Activated CD8-positive, alpha-beta memory T cell treated with anti-CD3 and anti-CD28 coated beads for 24 hours (primary cell): ENCODE measurements around the gene LEFTY1.

Experiments
- DNase-seq: peaks from one replicate; pipeline ENCODE4 v3.0.0-alpha.2; 2020

LEFTY1 gene

DNA sequence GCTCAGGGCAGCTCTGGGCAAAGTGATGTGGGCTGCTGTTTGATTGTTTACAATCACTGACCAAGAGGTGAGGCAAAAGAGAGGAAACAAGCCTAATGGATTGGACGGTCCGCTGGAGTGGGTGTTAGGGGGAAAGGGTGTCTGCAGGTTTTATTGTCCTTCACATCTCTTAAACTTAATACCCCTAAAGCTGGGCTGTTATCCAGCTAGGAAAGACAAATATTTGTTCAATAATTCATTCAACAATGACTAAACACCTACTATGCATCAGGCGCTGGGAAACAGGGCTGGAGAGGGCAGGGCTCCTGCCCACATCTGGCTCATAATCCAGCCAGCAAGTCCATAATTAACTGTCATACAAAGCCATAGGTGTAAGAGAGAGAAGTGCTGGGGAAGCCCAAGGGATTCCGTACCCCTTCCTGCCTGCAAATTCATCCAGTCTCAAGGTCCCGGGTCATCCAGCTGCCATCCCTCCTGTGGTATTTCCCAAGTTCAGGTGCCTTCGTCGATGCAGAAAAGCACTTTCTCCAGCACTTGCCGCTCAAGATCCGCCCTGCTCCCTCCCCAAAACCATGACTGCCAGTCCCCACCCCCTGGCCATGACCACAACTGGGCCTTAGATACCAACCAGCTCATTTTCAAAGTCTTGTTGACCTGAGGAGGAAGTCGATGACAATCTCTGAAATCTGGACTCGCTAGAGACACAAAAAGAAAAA, 17.4 kb downstream of the LEFTY1 start:
- no peak for DNase-seq

DNA sequence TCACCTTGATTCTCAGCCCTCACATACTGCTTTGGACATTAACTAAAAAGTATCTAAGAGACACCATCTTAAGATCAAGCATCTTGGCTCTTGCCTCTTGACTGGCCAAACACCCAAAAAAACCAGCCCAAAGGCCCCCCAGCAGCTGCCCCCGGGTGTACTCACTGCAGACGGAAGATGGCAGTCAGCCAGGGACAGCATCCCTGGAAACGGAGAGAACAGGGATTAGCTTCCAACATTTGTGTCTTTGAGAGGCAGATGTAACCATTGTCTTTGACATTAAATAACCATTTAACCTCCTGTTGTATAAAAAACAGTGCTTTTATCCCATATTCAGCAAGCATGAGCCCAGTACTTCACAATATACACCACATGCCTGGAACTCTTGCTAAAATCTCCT, 18.0 kb downstream of the LEFTY1 start:
- DNase-seq: no peak

DNA sequence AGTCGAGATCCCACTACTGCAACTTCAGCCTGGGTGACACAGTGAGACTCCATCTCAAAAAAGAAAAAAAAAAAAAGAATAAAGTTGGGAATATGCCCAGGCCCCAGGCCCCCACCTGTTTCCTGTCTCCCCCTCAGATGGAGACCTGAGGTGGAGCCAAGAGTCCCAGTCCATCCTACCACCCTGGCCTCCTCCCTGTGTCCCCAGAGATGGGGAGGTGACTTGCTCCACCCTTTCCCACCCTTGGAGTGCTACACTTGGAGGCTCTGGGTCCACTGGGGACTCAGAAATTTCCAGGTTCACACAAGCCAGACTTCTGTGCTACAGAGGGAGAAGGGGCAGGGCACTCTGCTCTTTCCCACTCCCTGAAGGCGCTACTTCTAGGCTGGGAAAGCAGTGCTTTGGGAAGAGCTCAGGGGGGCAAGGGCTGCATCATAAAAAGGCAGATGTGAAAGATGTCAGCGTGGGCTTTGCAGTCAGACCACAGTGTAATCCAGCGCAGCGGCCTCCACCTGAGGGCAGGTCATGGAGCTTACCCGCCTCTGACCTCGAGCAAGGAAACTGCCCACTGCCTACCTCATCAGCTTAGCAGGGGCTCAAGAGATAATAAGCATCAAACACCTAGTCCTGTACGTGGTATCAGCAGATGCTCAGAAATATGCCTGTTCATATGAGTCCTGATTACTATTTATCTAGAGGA, 20.2 kb downstream of the LEFTY1 start:
- no peak for DNase-seq

DNA sequence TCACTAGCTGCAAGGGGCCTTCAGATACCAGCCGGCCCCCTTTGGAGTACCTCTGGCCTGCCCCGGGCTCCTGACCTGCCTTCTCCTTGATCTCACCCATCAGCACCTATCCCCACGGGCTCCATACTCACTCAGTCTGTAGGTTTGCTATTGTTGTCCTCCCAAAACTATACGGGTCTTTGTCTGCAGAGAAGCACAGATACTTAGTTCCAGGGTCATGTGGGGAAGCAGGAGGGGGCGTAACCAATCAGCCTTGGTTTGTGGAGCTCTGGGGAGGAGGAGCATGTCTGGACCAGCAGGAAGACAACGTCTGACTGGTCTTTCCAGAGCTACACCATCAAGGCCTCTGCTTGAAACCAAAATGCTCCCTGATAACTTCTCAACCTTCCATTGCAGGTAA, 22.0 kb downstream of the LEFTY1 start:
- DNase-seq: no peak

DNA sequence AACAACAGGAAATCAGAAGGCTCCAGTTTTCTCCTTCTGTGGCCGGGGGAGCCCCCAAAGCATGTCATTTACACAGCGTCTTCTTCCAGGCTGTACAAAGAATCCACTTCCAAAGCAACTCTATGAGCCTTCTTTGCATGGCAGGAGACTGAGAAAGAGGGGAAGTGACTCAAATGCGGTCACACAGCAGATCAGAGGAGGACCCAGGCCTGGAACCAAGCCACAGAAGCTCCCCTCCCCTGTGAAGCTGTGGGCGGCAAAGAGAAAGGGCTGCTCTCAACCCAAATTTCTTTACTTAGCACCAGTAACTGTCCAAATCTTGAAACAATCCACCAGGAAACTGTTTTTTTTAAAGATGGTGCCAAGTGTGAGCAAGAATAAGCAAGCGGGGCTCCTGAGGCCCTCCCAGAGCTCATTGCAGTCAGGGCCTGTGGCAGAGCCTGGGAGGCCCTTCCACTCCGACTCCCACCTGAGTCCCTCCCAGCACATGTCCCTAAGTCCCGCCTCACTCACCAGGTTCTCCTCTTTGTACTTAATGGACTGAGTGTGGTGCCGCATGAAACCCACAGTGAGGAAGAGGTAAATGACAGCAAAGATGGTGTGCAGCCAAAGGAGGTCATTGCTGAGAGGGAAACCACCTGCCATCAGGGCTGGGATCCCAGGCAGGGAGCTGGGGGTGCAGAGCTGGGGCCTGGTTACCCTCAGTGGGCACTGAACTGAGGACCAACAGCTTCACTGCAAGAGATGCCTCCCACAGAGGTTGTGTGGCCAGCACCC, 22.7 kb downstream of the LEFTY1 start:
- peak; percentile 80 for DNase-seq

DNA sequence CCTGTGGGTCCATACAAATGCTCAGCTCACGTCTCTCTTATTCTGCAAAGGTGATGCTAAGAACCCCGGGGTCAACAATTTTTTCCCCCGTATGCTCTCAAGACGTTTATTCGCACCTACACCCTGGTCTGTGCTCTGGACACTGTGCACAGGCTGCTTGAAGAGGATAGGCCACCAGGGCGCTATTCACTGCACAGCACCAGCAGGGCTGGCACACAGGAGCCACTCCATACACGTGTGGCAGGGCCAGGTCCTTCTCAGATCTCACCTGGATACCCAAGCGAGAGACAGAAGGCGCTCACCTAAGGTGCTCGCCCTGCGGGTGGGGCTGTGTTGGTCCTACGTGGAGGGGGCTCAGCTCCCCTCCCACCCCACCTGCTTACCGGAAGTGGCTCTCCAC, 23.4 kb downstream of the LEFTY1 start:
- DNase-seq: no peak

DNA sequence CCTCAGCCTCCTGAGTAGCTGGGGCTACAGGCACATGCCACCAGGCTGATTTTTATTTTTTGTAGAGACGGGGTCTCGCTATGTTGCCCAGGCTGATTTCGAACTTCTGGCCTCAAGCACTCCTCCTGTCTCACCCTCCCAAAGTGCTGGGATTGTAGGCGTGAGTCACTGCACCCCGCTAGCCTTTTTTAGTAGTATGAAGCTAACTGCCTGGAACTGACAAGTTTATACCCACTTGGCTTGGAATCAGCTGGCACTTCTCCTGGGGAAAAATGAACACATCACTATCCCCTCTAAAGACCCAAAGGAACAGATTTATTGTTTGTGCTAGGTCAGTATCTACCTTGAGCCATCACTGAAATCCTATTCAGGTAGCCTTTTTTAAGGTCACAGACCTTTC, 25.8 kb downstream of the LEFTY1 start:
- no peak for DNase-seq

DNA sequence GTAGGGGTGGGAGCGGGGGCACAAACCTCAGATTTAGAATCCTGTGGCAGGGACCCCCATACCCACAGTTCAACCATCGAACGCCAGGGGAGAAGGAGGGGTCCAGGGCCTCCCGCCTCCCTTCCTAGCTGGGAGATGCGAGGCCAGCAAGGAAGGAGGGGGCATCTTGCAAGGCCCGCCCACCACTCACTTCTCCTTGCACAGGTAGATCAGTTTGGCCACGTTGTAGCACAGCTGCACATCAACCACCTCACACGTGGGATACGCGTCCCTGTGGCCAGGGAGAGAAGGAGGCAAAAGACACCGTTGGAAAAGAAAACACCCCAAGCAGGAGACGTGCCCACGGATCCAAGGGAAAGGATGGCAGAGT, 26.4 kb downstream of the LEFTY1 start:
- DNase-seq: no peak

DNA sequence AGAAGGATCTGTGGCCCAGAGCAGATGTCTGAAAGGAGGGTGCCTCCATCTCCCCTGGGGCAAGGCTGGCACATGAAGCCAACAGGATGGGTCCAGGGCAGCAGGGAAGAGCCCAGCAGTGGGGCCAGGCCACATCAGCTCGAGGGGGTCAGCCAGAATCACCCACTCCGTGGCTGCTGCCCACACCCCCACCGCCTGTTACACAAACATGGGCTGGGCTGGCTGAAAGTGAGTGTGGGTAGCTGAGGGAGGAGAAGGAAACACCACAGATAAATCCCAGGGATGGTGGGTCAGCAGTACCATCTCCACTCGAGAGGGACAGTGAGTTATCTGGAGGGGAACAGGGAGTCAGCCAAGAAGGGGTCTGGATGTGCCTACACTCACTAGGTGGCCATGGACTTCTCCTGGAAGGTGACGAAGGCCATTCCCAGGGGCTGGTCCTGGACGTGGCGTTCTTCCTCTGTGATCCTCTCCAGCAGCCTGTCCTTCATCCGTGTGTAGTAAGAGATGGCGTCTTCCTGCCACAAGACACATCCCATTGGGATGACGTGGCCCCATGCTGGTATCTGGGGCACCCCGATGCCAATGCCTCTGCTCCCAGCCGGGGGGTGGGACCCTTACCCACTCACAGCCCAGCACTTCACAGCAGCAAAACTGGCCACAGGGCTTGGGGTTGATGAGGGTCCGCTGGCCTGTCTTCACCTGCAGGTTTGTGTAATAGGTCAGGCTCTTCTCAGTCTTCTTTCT, 26.9 kb downstream of the LEFTY1 start:
- no peak for DNase-seq

DNA sequence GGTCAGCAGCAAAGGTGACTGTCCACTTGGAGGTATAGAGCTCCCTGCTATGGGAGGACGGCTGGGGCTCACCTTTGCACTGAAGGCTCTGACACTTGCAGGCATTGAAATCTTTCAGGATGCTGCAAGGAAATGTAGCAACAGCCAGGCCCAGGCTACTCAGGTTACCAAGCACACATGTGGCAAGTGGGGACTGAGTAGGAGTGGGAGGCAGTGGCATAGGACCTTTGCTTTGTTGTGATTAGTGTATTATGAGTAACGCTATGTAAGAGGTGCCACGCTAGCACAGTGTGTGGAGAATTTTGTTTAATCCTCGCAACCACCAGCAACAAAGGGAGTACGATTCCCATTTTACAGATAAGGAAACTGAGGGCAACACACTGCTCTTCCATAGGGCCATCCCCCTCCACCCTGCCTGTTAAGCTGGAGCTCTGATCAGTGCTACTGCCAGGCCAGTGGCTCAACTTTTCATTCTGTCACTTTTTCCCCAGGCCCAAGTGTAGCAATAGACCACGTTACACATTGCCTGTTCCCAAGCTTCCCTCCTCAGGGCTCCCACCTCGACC, 28.0 kb downstream of the LEFTY1 start:
- no peak for DNase-seq

DNA sequence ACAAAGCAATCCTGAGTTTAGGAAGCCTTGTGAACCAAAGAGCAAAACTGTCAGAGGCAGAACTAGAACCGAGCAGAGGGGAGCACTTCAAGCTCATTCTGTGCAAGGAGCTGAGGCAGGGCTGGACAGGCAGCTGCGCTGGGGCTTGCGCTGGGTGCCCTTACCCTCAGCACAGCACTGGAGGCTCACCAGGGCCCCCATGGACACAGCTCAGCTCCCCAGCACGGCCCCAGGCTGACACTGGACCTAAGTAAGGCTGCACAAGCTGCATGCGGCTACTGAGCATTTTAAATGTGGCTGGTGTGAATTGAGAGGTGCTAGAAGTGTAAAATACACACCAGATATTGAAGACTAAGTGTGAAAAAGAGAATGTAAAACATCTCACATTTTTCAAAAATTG, 28.8 kb downstream of the LEFTY1 start:
- no peak for DNase-seq

DNA sequence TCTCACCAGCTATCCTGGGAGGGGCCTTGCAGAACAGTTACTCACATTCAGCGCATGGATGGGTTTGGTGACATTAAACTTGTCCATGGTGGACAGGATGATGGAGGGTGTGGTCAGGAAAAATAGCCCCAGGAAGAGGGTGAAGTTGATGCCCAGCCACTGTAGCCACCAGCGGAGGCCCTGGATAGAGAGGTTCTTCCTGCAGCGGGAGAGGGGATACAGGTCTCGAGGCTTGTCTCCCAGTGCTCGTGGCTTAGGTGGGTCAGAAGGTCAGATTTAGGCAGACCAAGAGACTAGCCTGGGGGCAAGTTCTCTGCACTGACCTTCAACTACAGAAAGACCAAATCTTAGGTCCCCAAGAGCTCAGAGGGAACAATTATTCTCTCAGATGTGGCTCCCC, 29.8 kb downstream of the LEFTY1 start:
- DNase-seq: no peak

DNA sequence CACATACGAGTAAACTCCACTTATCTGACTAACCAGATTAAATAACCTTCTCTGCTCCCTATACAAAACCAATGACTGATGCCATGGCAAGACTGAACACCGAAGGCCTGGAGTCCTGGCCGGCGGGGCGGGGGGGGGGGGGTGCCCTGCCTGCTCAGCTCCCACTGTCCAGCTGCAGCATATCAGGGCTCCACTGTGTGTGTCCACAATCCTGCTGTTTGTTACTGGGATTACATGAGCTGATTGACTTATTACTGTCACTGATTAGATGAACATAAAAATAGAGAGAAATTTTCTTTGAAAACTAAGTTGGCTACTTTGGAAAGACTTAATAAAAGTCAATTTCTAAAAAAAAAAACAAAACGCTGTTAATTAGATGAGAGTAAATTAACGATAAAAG, 31.7 kb downstream of the LEFTY1 start:
- DNase-seq: no peak

DNA sequence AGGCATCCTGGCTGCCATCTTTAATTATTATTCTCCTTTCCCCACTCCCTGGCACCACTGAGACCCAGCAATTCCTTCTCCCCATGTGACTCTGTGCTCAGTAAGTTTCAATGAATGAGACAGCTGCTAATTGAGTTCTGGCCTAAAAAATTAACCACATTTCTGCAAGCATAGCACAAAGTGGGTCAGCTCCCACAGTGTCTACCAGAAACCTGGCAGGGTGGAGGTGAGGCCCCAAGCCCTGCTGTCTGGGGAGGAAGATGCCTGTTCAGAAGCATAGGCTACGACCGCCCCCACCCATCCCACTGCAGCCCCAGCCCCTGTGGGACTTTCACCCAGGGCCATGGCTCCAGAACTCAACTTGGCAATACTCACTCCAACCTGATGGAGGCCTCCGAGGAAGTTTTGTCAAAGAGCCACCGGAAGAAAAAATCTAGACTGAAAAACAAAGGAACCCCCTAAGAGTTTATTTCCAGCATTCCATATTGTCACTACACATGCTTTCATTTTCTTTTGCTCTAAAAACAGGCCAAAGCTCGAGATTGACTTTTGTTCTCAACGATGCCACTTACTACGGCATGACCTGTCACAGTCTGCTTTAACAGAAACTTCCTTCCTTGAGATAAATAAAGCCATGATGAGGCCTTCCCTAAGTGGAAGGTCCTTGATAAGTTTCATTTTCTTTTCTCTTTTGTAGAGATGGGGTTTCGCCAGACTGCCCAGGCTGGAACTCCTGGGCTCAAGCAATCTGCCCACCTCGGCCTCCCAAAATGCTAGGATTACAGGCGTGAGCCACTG, 33.2 kb downstream of the LEFTY1 start:
- no peak for DNase-seq

DNA sequence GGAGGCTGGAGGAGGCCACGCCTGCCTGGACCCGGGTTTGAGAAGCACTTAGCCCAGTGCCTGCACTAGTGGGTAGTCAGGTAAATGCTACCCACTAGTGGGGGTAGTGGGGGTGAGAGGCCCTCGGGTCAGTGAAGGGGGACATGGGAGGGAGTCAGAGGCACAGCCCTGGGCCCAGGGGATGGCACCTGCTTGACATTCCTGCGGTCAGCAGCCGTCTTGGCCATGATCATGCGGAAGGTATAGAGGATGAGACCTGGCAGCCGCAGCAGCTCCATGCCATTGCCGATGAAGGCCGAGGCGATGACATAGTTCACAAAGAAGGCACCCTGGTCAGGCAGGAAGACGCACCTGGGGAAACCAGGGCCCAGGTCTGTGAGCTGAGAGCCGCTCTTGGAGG, 35.5 kb downstream of the LEFTY1 start:
- no peak for DNase-seq

DNA sequence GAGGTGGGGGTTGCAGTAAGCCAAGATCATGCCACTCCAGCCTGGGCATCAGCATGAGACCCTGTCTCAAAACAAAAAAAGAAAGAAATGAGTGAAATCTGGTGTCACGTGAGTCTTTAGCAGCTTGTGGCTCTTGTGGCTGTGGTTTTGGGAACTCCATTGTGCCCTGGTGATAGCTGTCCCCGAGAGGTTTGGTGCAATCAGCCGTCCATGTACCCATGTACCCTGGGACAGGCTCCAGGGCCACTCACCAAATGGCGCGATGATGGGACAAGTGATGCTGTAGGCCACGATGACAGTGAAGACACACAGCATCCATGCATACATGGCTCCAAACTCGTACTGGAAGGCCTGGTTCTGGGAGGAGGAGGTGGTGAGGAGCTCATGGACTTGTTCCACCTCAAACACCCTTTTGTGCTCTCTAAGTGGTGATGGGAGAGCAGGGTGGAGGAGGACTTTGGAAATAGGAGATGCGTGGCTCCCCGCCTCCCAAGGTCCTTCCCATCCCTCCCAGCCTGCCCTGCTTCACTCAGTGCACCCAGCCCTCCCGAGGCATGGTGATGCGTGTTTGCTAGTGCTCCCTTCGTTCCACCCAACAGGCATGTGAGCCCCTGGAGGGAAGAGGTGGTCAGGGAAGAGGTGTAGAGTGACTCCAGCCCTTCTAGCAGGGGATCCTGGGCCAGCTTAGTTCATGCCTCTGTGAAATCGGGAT, 36.4 kb downstream of the LEFTY1 start:
- DNase-seq: no peak

DNA sequence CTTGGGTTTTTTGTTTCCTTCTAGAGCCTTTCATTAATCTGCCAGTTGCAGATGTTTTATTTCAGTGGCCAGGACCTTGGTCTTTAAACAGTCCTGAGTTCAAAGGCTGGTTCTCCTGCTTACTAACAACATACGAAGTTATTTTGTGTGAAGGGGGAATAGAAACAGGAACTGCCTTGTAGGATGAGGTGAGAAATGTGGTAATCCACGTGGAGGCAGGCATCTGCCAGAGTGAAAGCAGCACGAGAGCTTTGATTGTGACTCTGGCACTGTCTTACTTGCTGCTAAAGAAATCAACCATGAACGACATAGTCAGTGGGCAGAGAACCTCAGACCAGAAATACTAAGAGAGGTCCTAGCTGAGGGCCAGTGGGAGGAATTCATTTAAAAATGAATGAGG, 37.1 kb downstream of the LEFTY1 start:
- DNase-seq: no peak

DNA sequence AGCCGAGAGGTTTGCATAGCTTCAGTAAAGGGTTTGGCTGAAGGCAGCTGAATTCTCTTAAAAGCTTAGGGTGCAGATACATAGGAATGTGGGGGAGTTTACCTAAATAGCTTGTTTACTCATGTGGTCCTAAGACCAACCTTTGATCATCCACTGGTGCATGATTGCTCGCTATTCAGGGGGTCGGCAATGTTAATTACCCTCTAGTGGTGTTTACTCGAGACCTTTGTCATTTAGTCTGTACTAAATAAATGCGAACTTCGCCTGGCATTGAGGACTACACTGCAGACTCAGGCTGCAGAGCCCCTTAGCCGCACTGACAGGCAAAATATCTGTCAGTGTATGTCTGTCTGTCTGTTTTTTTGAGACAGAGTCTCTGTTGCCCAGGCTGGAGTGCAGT, 38.6 kb downstream of the LEFTY1 start:
- DNase-seq: no peak

DNA sequence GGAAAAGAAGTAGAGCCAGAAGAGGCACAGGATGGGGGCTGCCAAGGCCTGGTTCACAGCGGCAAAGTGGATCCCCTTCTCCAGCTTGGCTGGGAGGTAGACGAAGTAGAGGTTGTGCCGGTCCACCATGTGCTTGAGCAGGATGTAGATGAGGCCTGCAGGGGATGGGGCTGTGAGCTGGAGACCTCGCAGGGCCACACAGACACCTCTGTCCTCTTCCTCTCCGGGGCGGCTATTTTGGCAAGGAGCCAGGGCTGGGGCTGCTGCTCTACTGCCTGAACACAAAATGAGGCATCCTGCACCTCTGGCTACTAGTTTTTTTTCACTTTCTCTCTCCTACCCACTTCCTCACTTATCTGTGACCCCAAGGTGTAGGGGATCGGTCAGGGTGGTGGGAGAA, 39.0 kb downstream of the LEFTY1 start:
- DNase-seq: peak; percentile 74

DNA sequence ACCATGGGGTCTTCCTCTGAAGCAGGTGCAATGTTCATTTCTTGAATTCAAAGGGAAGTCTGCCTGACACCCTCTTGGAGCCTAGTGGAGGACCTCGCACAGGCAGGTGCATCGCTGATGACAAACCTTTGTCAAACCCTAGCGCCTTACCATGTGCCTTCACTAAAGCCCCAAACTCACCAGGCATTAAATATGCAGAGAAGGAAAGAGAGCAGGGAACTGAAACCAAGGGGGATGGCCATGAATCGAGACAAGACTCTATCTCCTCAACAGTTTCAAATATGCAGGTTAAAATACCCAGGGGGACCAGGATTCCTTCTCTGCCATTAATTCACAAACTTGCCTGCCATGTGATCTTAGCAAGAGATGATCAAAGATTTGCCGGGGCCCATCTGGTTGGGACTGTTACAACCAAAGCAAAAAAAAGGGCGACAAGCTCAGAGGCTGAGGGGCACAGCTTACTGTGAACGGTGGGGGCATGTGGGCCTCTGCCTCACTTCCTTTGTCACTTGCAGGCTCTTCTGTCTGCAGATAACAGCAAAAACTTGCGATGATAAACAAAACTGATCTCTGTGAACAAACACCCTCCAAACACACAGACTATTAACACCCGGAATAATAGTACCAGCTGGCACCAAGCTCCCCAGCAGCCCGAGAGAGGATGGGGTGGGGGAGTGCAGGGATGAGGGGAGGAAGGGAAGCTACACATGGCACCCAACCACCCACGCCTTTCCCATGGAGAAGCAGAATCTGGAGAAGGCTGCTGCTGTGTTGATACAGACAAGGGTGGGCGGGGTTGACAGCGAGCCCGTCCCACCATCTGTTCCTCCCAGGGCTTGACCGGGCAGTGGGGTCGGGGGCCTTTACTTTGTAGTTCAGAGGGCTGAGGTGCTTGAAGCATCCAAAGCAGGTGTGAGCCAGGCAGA, 40.7 kb downstream of the LEFTY1 start:
- DNase-seq: peak; percentile 66
